K562 treated with DMSO at 1 percent for 48 hours (cell line): ENCODE data around the gene ZFC3H1. TPM values are rescaled to one million over a fixed set of nuclear protein-coding genes. Genes with fewer than 3 reads are reported as not detected.

ENCODE experiments used
- total RNA-seq: library from RNA; unstranded; fragments of 300-600 nt; gene quantifications from 2 replicates; pipeline ENCODE4 v1.2.3, GENCODE V29; 2022; ENCODE audit warnings: low replicate concordance; ENCODE audit errors: extremely low read depth

ZFC3H1 gene, protein sequence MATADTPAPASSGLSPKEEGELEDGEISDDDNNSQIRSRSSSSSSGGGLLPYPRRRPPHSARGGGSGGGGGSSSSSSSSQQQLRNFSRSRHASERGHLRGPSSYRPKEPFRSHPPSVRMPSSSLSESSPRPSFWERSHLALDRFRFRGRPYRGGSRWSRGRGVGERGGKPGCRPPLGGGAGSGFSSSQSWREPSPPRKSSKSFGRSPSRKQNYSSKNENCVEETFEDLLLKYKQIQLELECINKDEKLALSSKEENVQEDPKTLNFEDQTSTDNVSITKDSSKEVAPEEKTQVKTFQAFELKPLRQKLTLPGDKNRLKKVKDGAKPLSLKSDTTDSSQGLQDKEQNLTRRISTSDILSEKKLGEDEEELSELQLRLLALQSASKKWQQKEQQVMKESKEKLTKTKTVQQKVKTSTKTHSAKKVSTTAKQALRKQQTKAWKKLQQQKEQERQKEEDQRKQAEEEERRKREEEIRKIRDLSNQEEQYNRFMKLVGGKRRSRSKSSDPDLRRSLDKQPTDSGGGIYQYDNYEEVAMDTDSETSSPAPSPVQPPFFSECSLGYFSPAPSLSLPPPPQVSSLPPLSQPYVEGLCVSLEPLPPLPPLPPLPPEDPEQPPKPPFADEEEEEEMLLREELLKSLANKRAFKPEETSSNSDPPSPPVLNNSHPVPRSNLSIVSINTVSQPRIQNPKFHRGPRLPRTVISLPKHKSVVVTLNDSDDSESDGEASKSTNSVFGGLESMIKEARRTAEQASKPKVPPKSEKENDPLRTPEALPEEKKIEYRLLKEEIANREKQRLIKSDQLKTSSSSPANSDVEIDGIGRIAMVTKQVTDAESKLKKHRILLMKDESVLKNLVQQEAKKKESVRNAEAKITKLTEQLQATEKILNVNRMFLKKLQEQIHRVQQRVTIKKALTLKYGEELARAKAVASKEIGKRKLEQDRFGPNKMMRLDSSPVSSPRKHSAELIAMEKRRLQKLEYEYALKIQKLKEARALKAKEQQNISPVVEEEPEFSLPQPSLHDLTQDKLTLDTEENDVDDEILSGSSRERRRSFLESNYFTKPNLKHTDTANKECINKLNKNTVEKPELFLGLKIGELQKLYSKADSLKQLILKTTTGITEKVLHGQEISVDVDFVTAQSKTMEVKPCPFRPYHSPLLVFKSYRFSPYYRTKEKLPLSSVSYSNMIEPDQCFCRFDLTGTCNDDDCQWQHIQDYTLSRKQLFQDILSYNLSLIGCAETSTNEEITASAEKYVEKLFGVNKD (N-terminal part only)
- total RNA-seq: not detected in 2 replicates

GRCh38 chr12:71663561-71664410 is at the start of gene ZFC3H1, which contains the start of gene THAP2:
Gene ZFC3H1, minus strand, starts transcription at chr12:71663848. Its CDS starts 238 bp downstream, at chr12:71663610.
Gene THAP2, plus strand, starts transcription at chr12:71664301. Its CDS starts 209 bp downstream, at chr12:71664510.

GRCh38 chr12:71685914-71686657 is 22.4 kb upstream of the ZFC3H1 start, which contains the start of gene TMEM19:
Gene TMEM19, plus strand, starts transcription at chr12:71686082. Its CDS starts 599 bp downstream, at chr12:71686681.

Other genes with a start within 250 kb of the ZFC3H1 start
- not detected in 2 replicates for gene LGR5, start 224.1 kb downstream of the ZFC3H1 start, total RNA-seq
- gene THAP2, start 453 bp upstream of the ZFC3H1 start, total RNA-seq: not detected in 2 replicates
- gene TMEM19, start 22.2 kb upstream of the ZFC3H1 start, total RNA-seq: not detected in 2 replicates
- not detected in 2 replicates for gene RAB21, start 91.0 kb upstream of the ZFC3H1 start, total RNA-seq
- gene TBC1D15, start 175.9 kb upstream of the ZFC3H1 start, total RNA-seq: not detected in 2 replicates